Skin epidermis (tissue), 12 donors: ENCODE data around the gene KIF13A.
A peak's percentile ranks its signal among the peaks of the same experiment; 100 is the strongest.
"Not testable (repeated sequence)": the region's sequence is repeated elsewhere in the genome, so short reads cannot be mapped to it uniquely, and the experiment has no call there.

Source experiments
- H3K27ac ChIP-seq, 21 experiments: fragments of 200-600 bp; sonication (generic) in 11 of 21; one replicate each; pipeline ENCODE4 v1.5.0; 2020; ENCODE audit warnings: mild to moderate bottlenecking in 3 of 21, inconsistent platforms in 2 of 21, moderate library complexity in 2 of 21
- H3K4me3 ChIP-seq, 7 experiments: fragments of 200-600 bp; sonication (generic) in 2 of 7; one replicate each; pipeline ENCODE4 v1.5.0; 2020; ENCODE audit warnings: inconsistent platforms in 2 of 7, mild to moderate bottlenecking in 2 of 7, moderate library complexity in 1 of 7

Gene KIF13A

GRCh38 chr6:17863901-17864754 lies 123.3 kb downstream of the KIF13A start:
- Histone ChIP-seq H3K27ac (peak overlapping the region in 20 of 21 experiments; percentile 18 to 83 (median 71)), H3K4me3 (no peak overlapping the region)

DNA sequence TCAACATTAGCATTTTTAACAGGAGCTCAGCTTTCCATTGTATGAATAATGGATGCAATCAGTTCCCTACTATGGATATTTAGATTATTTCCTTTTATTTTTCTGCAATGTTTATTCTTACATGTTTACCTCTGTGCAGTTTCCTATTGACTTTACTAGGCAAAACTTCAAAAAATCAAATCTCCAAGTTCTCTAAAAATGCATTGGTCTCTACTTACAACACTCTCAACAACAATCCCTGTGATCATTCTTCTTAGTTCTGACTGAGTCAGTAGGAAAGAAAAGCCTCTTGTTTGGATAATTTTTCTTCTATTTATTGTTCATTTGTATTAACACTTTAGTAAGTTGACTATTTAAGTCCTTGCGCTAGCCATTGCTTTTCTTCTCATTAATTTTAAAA lies 126.1 kb downstream of the KIF13A start:
- no peak overlapping the region for H3K27ac ChIP-seq

GRCh38 chr6:17859846-17860245 lies 127.6 kb downstream of the KIF13A start:
- Histone ChIP-seq H3K4me3 (no peak overlapping the region), H3K27ac (peak overlapping the region in 1 of 21 experiments; percentile 1)

More for the DNA sequence above, 126.1 kb downstream of the KIF13A start:
- no peak overlapping the region for H3K4me3 ChIP-seq

DNA sequence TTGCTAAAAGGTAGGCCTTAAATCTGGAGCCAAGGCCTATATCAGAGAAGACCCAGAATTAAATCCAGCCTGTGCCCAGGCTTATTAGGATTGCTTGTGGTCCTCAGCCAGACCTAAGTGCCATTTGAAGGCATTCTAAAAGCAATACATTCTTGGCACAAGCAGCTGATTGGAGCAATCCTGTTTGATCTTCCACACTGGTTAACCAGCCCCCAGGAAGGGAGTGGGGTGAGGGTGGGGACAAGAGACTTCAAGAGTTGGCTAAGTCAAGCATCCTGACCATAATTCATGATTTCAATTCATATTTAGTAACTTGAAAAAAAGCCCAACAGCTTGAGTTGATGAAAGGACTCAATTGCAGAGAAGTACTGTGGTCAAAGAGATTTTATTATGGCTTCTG lies 128.9 kb downstream of the KIF13A start:
- no peak overlapping the region for H3K4me3 ChIP-seq
- peak overlapping the region in 1 of 21 experiments; percentile 42 for H3K27ac ChIP-seq

DNA sequence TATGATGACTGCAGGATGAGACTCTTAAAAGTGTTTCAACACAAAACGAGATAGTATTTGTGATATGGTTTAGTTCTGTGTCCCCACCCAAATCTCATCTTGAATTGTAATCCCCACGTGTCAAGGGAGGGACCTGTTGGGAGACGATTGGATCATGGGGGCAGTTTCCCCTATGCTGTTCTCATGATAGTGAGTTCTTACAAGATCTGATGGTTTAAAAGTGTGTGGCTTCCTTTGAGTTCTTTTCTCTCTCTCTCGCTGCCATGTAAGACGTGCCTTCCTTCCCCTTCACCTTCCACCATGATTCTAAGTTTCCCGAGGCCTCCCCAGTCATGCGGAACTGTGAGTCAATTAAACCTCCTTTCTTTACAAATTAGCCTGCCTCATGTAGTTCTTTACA lies 130.2 kb downstream of the KIF13A start:
- not testable (repeated sequence) for H3K27ac ChIP-seq

GRCh38 chr6:17856306-17856705 lies 131.1 kb downstream of the KIF13A start:
- H3K4me3 ChIP-seq: no peak overlapping the region

More for the DNA sequence above, 130.2 kb downstream of the KIF13A start:
- H3K4me3 ChIP-seq: not testable (repeated sequence)

DNA sequence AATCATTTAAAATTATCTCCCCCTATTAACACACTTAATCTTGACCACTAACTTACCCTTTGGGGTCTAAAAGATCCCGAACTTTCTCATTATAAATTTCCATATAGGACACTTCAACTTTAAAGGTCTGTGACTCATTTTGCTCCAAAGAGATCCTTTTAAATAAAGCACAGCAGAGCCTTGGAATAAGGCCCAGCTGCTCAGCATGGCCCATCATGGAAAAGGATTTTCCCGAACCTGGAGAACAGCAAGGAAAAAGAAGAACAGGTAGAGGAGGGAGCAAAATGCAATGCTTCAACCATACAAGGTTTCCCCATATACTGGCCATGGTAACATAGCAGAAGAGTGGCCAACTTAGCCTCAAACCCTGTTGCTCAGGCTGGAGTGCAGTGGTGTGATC lies 132.1 kb downstream of the KIF13A start:
- Histone ChIP-seq H3K27ac (no peak overlapping the region), H3K4me3 (no peak overlapping the region)

More at GRCh38 chr6:17856306-17856705, 131.1 kb downstream of the KIF13A start:
- H3K27ac ChIP-seq: no peak overlapping the region

GRCh38 chr6:17853533-17853932 lies 133.9 kb downstream of the KIF13A start:
- Histone ChIP-seq H3K4me3 (no peak overlapping the region), H3K27ac (no peak overlapping the region)

- H3K4me3 ChIP-seq: no peak overlapping the region
- H3K27ac ChIP-seq: peak overlapping the region in 2 of 21 experiments; percentile 1 to 46
Observed at GRCh38 chr6:17851720-17852161, 135.7 kb downstream of the KIF13A start.

DNA sequence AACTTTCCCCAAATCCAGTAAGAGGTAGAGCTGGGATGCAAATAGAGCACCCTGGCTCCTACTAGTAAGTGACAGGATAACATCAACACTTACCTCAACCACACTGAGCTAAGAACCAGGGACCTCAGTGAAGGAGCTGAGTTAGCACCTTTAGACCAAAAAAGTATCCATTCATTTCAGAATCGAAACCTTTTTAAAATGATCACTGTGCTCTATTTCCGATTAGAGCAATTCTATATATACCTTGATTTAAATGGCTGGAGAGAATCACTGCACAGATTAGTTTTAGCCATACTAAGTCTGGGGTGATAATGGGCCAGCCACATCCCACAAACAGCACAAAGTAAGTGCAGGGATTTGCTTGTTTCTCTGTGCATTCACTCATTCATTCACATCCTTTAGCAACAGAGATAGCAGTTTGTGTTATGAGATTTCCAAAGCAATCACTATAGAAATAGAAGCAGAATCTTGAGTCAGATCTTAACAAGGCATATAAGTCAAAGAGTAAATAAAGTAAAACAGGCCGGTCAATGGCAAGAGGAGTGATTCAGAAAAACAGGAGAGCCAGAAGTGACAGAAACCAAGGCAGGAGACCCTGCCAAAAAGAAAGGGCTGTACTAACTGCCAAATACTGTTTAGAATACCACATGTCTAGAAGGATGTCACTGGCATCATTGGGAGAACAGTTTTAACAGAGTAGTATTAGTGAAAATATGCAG lies 136.3 kb downstream of the KIF13A start:
- Histone ChIP-seq H3K4me3 (no peak overlapping the region), H3K27ac (peak overlapping the region in 2 of 21 experiments; percentile 1 to 46)

DNA sequence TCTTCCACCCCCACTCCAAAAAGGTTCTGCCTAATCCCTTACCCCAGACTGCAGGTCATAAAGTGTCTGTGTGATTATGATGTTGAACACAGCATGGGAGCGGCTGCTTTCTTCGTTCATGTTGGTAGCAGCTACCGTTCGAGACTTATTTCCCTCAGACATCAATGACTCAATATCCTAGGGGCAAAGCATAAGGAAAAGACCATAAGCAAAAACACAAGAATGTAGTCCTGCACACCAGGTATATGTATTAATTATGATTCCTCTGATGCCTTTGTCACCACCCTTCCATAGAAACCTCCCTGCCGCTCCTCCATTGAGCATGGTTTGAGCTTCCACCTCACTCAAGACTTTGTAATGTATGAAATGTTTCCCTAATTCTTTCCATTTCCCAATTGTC lies 137.2 kb downstream of the KIF13A start:
- Histone ChIP-seq H3K27ac (no peak overlapping the region), H3K4me3 (no peak overlapping the region)

DNA sequence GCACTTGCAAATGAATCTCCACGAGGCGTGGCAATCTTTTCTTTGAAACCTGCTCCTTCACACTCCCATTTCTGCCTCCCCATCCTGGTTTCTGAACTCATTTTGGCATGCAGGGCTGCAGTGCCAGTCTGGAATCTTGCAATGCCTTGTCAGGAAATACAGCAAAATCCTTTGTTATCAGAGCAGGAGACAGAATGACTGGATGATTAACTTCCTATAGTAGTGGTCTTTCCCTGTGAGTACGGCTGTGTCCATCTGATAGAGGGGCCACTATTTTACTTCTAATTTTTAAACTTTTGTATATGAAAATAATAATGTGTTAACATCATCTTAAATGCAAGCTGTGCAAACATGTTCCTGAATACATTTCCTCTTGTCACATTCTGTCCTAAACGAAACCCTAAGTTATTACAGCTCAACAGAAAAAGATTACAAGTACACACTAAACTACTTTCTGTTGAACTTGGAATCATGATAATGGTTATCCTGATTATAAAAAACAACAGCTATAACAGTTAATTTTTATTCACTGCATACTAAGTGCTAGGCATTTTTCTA lies 140.2 kb downstream of the KIF13A start:
- H3K27ac ChIP-seq: no peak overlapping the region
- H3K4me3 ChIP-seq: no peak overlapping the region

GRCh38 chr6:17846762-17847161 lies 140.7 kb downstream of the KIF13A start:
- Histone ChIP-seq H3K27ac (no peak overlapping the region), H3K4me3 (no peak overlapping the region)

- no peak overlapping the region for H3K27ac ChIP-seq
- no peak overlapping the region for H3K4me3 ChIP-seq
Observed at GRCh38 chr6:17845598-17845997, 141.8 kb downstream of the KIF13A start.

GRCh38 chr6:17844967-17845366 lies 142.5 kb downstream of the KIF13A start:
- not testable (repeated sequence) for H3K4me3 ChIP-seq, H3K27ac ChIP-seq

DNA sequence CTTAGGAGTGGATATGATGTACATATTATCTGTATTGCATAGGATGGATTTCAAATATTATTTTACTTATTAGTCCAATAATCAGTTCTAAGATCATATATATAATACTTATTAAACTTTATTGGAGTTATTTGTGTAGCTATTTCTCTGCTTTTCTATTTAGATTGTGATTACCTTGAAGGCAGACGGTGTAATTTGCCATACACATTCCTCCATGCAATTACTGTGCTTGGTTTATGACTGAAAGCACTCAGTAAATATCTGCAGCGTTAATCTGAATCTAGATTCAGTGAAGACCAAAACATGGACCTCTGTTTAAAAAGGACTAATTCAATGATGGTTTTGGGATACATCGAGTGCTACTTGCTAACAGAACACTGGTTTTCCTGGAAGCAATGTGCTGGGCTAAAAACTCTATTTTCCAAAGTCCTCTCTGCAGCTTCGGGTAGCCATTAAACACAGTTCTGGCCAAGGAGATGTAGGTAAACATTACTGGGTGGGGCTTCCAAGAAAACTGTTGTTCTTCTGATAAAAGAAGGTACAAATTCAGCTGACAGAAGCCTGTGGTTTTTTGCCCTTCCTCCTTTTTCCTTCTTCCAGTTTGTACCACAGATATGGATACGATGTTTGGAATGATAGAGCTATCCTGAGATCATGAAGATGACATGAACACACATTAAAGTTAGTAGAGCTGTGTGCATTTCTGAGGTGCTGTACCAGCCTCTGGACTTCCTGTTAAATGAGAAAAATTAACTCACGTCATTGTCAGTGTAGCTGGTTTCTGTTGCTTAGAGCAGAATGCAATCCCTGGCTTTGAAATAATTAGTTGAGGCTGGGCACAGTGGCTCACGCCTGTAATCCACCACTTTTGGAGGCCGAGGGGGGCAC lies 144.3 kb downstream of the KIF13A start:
- Histone ChIP-seq H3K27ac (no peak overlapping the region), H3K4me3 (no peak overlapping the region)

DNA sequence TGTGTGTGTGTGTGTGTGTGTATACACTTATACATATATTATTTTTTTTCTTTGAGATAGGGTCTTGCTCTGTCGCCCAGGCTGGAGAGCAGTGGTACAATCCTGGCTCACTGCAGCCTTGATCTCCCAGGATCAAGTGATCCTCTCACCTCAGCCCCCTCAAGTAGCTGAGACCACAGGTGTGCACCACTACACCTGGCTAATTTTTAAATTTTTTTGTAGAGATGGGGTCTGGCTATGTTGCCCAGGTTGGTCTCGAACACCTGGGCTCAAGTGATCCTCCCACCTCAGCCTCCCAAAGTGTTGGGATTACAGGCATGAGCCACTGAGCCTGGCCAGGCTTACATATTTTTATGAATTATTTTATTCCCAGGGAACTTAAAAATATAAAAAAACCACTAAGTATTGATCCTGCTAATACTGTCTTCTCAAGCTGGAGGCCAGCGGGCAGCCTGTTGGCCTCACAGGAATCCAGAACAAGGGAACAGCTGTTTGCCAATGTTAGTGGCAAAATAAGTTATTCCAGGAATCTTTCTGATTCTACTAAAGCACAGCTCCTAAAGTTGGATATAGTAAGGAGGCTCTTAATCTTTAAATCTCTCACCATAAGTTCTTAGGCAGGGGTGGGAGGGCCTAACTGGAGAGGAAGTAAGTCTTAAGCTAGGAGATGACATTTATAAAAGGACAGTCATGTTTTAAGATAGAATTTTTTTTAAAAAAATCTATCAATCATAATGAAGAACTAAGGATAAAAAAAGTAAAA lies 145.2 kb downstream of the KIF13A start:
- Histone ChIP-seq H3K4me3 (no peak overlapping the region), H3K27ac (peak overlapping the region in 1 of 21 experiments; percentile 16)

GRCh38 chr6:17839513-17840223 lies 147.8 kb downstream of the KIF13A start:
- H3K27ac ChIP-seq: no peak overlapping the region
- H3K4me3 ChIP-seq: no peak overlapping the region
